GM19372 (cell line): ENCODE results near the gene TRPT1.

Experiments
- ATAC-seq: cut with Tn5 transposase; IDR thresholded peaks from one replicate; pipeline ENCODE4 v1.9.1; 2021; ENCODE audit warnings: mild to moderate bottlenecking, low read depth, moderate library complexity; ENCODE audit not compliant: unreplicated experiment

Gene TRPT1

DNA sequence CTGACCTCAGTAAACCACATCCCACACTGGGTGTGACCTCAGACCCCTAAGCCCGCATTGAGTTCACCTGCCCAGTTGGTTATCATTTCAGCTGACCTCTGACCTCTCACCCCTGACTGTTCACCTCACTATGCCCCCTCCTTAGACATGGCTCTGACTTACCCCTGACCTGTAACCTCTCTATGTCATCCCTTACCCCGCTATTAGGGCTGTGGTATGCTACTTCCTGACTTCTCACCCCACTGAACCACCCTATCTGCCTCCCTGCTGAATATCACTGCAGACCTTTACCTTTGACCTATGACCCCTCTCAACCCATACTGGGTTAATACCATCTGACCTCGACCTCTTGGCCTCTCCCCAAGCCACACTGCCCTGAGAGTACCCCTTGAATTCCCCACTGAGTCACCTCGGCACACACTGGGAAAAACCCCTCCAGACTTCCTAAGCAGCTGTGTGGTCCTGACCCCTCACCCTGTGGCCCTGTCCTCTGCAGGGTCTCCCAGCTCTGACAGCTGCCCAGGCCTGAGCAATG is 33.6 kb upstream of the TRPT1 start:
- no peak for ATAC-seq

DNA sequence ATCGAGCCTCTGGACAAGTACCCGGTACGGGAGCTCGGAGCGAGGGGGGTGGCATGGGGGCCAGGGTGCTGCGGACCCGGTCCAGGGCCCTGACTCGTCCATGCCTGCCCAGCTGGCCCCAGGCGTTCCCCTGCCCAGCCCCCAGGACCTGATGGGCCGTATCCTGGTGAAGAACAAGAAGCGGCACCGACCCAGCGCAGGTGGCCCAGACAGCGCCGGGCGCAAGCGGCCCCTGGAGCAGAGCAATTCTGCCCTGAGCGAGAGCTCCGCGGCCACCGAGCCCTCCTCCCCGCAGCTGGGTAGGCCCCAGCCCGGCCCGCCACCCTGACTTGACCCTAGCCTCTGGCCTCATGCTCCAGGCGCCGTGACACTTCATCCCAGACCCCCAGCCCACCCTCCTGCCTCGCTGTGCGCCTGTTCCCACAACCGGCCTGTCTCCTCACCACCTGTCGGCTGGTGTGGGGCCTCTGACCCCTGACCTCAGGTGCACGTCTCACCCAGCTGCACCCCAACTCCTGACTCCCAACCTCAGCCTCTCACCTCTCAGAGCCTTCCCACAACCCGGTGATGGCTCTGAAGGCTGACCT is 33.1 kb upstream of the TRPT1 start:
- no peak for ATAC-seq

DNA sequence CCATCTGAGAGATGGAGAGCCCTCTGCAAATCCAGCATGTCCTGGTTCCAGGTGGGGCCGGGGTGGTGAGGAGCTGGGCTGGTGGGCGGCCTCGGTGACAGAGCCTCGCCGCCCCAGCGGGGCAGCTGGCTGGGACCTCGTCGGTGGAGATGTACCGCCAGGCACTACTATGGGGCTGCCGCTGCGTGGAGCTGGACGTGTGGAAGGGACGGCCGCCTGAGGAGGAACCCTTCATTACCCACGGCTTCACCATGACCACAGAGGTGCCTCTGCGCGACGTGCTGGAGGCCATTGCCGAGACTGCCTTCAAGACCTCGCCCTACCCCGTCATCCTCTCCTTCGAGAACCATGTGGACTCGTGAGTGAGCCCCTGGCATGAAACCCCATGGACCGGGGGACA is 32.4 kb upstream of the TRPT1 start:
- no peak for ATAC-seq

DNA sequence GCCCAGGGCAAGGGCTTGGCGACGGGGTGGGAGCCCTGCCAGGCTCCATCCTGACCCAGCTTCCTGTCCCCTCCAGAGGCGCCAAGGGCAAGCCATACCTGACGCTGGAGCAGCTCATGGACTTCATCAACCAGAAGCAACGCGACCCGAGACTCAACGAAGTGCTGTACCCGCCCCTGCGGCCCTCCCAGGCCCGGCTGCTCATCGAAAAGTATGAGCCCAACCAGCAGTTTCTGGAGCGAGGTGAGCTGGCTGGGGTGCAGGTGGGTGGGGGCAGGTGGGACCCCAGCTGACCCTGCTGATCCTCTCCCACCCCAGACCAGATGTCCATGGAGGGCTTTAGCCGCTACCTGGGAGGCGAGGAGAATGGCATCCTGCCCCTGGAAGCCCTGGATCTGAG is 30.3 kb upstream of the TRPT1 start:
- ATAC-seq, result no peak

DNA sequence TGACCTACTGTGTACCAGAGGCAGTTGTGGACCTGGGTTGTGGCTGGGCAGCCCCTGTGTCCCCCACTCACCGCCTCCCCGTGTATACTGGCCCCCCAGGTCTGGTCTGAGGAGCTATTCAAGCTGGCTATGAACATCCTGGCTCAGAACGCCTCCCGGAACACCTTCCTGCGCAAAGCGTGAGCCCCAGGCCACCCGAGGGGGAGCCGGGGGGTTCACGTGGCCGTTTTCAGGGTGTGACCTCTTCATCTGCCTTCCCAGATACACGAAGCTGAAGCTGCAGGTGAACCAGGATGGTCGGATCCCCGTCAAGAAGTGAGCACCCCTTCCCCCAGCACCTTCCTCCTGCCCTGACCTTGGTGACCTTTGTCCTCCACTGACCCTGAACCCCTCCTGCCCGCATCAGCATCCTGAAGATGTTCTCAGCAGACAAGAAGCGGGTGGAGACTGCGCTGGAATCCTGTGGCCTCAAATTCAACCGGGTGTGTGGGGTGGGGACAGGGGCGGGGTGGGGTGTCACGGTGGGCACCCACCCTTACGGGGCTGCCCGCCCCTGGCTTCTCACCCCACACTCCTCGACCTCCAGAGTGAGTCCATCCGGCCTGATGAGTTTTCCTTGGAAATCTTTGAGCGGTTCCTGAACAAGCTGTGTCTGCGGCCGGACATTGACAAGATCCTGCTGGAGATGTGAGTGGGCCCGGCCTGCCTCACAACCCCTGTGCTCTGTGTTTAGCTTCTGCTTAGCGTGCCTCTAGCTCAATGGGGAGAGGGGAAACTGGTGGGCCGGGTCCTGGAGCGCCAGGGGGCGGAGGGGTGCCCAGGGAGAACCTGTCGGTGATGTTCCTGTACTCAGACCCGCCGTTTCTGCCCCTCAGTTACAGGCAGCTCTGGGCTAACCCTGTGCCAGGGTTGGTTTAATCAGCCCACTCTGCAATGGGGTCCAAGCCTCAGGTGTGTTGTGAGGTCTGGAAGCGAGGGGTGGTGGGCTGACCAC is 29.4 kb upstream of the TRPT1 start:
- no peak for ATAC-seq

DNA sequence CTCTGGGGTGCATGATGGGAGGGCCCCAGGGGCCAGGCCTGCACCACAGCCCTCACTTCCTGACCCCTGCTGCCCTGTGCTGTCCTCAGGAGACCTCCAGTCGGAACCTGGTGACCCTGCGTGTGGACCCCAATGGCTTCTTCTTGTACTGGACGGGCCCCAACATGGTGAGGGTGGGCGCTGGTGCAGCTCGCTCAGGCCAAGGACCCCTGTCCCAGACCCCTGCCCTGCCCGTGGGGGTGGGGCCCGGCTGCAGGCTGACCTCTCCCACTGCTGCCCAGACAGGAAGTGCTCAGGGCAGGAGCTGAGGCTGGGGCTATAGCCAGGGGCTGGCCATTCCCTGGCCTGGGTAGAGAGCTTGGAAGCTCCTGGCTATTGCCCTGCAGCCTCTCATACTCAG is 28.3 kb upstream of the TRPT1 start:
- no peak for ATAC-seq

DNA sequence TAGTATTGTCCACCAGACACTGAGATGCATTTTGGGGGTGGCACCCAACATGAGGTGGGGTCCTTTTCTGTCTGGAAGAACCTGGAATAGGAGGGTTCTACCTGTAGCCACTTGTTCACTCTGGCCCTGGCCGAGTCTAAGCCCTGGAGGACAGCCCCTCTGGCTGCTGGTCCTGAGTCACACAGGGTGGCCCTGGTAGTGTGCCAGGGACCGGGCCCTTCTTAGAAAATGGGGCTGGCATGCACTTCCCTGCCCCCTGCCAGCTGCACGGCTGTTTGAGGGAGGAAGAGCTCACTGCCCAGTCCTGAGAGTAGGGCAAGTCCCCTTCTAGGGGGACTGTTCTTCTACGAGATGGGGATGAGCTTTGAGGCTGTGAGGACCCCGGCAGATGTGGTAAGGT is 27.5 kb upstream of the TRPT1 start:
- no peak for ATAC-seq

DNA sequence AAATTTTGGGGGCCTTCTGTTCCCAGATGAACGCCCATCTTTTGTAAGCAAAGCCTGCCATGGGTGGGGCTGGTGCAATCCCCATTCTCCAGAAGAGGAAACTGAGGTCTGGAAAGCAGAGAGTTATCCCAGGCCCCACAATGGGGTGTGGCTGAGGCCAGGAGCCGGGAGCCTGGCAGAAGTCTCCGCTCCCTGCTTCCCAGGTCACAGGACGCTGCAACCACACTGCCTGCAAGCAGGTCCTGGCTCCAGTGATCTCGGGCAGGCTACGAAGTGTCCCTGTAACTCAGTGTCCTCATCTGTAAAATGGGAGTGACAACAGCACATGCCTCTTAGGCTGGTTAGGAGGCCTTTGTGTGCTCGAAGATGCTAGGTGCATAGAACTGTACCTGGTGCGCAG is 27.1 kb upstream of the TRPT1 start:
- no peak for ATAC-seq

DNA sequence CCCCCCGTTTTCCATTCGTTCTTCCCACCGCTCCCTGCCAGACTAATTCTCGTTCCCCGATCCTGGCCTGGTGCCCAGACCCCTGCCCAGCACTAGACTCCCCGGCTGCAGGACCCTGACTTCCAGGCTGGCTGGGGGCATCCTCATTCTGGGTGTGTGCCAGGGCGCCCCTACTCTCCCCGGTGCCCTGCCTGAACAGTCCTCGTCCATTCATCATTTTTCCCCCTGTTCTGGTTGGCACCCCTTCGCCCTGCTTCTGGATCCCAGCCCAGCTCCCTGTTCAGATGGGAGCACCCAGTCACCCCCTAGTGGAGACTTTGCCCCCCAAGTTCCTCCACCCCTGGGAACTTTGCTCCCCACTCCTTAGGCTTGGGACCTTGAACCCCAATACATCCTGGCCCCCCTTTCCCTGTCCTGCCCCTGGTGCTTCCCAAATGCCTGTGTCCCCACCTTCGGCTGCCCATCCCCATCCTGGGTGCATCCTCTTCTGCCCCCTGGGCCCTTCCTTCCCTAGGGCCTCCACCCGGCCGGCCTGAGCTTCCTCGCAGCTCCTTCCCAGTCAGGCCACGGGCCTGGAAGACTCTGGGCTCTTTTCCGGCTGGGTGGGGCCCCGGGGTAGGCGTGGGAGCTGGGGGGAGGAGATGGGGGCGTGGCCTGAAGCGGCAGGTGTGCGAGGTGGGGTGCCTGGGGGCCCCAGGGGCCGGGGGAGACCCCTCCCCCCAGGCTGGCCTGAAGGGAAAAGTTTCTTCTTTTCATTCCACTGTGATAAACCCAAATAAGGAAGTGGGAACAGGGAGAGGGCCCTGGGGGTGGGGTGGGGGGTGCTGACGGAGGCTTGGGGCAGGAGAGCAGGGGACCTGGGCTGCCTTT is 26.3 kb upstream of the TRPT1 start:
- ATAC-seq, result no peak

DNA sequence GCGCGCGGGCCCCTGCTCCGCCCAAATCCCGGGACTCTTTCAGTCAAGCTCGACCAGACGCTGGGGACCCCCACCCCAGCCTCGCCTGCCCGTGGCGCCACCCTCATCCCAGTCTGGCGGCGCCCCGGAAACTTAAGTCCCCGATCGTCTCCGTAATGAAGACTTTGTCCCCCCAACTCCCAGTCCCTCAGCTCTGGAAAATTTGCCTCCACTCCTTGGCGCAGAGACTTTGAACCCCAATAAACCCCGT is 25.7 kb upstream of the TRPT1 start:
- no peak for ATAC-seq

DNA sequence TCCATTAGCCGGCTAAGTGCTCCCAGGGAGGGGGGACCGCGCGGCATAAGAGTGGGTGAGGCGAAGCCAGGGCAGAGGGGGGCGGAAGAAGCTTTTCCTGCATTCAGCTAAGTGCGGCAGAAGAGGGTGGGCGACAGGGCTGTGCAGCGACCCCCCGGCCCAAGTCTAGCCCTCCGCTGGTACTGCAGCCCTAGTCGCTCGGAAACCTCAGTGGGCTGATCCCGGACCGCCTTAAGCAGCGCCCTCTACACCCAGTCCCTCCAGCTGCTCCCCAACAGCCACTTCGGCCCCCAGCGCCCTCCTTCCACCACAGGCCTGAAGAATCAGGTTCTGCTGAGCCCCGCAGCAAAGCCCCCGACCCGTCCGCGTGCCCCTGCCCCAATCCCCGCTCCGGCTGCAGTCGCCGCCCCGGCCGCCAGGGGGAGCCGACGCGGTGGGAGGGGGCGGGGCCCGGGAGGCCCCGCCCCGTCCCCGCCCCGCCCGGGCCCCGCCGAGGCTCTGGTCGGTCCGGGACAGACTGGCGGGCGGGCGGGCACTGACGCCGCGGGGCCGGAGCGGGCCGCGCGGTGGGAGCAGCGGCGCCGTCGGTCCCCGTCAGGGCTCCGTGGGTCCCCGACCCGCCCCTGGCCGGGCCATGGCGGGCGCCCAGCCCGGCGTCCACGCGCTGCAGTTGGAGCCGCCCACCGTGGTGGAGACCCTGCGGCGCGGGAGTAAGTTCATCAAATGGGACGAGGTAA is 25.2 kb upstream of the TRPT1 start, which contains the start of gene PLCB3:
Gene PLCB3, plus strand, starts transcription at position 515 of the 737 bp plus-strand sequence. Its CDS starts 120 bp downstream, at position 635.
- ATAC-seq, result no peak

DNA sequence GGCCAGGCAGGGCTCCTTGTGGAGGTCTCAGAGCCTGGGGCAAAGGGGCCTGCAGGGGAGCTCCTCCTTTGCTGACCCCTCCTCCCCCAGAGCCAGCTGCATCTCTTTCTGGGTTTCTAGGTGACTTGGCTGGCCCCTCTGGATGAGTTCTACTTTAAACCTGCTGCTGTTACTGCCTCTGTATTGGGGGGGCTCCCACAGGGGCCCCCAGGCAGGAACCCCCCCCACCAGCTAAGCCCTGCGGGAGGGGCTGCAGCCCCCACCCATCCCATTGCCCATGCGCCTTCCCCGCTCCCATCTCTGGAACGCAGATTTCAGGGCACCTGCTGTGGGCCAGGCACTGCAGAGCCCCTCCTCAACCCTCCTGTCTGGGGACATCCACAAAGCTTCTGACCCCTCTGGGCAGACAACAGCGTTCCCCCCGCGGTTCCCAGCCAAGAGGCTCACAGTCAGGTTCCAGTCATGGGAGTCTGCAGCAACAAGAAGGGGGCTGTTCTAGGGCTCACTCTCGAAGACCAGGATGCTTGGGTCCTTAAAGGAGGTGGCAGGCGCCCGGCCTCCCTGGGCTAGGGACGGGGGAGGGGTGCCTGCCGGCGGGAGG is 24.5 kb upstream of the TRPT1 start:
- ATAC-seq, result no peak

DNA sequence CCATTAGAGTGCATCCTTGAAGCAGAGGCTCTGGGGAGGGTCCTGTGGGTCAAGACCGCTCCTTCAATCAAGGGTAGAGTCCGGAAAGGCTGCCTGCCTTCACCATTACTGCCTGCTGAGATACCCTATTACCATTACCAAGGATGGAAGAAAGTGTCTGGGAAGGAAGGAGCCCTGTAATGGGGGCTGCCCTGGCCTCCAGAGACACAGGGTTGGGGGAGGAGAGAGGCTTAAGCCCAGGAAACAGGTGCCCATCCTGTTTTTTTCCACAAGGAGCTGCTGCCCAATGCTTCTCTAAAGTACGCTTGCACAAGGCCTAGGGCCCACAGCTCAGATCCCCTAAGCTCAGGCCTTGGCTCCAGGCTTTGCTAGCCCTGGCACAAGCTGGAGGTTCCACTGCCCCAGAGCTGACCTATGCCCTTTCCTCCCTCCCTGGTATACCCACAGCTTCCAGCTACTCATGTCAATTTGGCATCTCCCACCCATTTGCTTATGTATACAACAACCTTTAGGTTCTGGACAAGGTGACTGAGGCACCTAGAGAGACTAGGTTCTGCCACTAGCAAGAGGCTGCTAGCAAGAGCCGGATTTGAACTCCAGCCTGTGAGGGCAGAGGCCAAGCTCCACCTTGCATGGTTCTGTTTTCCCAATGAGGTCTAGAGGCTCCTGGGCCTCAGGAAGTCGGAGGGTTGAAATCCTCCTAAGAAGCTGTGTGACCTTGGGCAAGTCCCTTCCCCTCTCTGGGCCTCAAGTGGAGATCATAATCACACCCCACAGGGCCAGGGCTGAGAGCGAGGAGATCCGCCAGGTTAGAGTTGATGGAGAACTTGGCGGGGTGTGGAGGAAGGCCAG is 23.8 kb upstream of the TRPT1 start:
- ATAC-seq, result no peak

DNA sequence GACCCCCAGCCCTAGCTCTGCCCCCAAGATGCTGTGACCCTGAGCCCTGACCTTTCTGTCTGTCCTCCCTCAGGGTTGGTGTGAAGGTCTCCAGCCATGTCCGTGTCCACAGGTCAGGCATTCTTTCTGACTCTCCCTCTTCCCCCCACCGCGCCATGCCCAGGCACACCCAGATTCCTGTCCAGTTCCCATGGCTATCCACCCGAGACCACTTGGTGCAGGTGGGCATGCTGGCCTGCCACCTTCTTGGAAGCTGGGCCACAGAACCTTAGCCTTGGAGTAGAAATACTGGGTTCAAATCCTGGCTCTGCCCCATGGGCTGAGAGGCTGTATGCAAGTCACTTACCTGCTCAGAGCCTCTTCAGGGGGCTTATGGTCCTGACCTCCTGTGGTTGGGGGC is 23.1 kb upstream of the TRPT1 start:
- no peak for ATAC-seq

DNA sequence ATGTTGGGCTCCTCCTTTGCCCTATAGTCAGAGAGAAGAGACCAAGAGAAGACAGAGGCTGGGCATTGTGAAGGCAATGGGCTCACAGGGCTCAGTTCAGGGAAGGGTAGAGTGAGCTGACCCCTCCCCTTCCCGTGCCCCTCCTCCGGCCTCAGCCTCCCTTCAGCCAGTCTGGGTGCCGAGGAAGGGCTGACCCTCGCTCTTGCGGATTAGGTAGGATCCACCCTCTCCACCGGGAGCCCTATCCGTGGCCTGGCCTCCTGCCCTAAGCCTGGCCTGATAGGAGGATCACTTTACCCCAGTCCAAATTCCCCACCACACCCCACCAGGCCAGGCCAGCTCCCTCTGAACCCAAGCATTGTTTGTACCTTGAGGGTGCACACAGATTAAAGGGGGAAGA is 22.6 kb upstream of the TRPT1 start:
- ATAC-seq, result no peak

DNA sequence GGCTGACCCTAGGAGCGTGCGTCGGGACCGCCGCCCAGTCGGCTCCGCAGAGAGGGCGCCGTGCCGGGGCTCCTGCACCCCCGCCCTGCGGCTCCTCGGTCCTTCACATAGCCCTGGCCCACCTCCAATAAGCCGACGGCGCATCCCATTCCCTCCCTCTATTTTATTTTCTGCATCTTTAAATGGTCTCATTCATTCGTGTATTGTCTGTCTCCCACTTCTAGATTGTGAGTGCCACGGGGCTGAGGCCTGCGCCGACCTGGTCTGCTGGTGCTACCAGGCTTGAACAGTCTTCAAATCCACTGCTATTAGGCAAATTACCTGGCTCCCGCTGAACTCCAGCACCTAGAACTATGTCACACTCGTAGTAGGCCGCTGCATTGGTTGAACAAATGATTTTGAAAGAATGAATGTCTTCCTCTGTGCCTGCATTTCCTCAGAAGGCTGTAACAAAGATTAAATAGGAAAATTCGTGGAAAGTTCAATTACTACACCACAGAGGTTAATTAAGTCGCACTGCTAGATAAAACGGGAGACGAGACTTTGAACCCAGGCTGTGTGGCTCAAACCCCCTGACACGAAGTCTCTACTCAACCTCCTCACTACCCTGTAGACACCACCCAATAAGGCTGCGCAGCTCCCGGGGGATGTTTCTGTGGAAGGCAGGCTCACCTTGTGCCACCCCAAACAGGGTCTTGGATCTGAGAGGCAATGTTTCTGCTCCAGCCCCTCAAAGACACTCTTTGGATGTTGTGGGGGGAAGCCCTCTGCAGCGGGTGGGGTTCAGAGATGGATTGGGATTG is 21.9 kb upstream of the TRPT1 start:
- ATAC-seq, result no peak

DNA sequence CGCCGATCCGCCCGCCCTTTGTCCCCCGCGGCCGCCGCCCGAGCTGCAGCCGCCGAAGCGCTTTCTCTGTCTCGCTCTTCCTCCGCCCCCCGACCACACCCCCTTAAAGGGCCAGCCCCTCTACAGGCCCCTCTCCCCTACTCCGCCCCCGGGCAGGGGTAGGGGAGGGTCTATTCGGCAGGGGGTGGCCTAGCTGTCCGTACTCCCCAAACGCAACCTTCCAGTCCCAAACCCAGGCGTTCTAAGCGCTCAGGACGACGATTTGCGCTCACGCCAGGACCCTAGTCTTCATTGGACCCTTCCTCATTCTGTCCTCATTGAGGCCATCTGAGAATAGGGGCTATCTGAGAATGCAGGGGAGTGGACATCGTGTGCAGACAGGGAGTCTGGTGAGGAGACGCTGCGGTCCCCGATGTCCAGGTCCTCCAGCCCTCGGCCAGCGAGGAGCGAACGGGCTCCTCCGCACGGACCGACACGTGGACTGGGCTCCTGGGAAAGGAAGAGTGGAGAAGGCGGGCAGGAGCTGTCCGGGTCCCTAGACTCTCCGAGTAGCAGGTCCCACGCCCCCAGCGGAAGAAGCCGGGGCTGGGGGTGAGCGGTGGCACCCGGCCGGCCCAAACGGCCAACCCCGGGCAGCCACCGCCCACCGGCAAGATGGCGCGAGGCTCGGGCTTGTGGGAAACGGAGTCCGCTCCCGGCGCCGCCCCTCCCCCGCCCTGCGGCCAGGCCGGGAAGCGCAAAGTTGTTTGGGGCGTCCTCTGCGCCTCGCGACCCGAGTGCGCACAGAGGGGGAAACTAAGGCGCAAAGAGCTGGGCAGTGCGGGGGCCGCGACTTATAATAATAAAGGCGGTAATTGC is 21.1 kb upstream of the TRPT1 start, which contains the start of gene PPP1R14B:
Gene PPP1R14B, minus strand, starts transcription at position 73 of the 858 bp plus-strand sequence. CDS start 270 bp downstream, outside the sequence.
- peak; percentile 39 for ATAC-seq
